Neural crest cell (in vitro differentiated cells): ENCODE measurements around the gene TTLL3. TPM values are rescaled to one million over a fixed set of nuclear protein-coding genes. Genes with fewer than 3 reads are reported as not detected.

ENCODE experiments used
- DNase-seq: peaks from one replicate; pipeline ENCODE4 v3.0.0; 2021; ENCODE audit warnings: low read depth, mixed read lengths, low spot score
- H3K27ac Mint-ChIP-seq: one replicate; pipeline ENCODE4 v1.8.0; 2021; ENCODE audit warnings: mild to moderate bottlenecking, mixed read lengths; ENCODE audit not compliant: unreplicated experiment
- H3K27me3 Mint-ChIP-seq: 2 replicates; pipeline ENCODE4 v1.8.0; 2021; ENCODE audit warnings: low read depth, mild to moderate bottlenecking, mixed read lengths
- H3K36me3 Mint-ChIP-seq: 2 replicates; pipeline ENCODE4 v1.8.0; 2021; ENCODE audit warnings: low read depth, mild to moderate bottlenecking, mixed read lengths
- H3K4me1 Mint-ChIP-seq: 2 replicates; pipeline ENCODE4 v1.8.0; 2021; ENCODE audit warnings: mixed read lengths
- H3K4me3 Mint-ChIP-seq: one replicate; pipeline ENCODE4 v1.8.0; 2021; ENCODE audit warnings: mild to moderate bottlenecking, mixed read lengths
- H3K9me3 Mint-ChIP-seq: 2 replicates; pipeline ENCODE4 v1.8.0; 2021; ENCODE audit warnings: mixed read lengths
- total RNA-seq: library from RNA; stranded (reverse); gene quantifications from 2 replicates; pipeline ENCODE4 v1.2.1, GENCODE V29; 2021
- TF ChIP-seq, protein P1 (sequence below): fragments of 200-600 bp; sonication (generic); conservative IDR thresholded peaks from 2 replicates; pipeline ENCODE4 v1.5.0; 2021; ENCODE audit warnings: antibody characterized with exemption, mild to moderate bottlenecking

The TTLL3 gene
- total RNA-seq, 1 donor from 2014 or later: 28.3 TPM

DNA sequence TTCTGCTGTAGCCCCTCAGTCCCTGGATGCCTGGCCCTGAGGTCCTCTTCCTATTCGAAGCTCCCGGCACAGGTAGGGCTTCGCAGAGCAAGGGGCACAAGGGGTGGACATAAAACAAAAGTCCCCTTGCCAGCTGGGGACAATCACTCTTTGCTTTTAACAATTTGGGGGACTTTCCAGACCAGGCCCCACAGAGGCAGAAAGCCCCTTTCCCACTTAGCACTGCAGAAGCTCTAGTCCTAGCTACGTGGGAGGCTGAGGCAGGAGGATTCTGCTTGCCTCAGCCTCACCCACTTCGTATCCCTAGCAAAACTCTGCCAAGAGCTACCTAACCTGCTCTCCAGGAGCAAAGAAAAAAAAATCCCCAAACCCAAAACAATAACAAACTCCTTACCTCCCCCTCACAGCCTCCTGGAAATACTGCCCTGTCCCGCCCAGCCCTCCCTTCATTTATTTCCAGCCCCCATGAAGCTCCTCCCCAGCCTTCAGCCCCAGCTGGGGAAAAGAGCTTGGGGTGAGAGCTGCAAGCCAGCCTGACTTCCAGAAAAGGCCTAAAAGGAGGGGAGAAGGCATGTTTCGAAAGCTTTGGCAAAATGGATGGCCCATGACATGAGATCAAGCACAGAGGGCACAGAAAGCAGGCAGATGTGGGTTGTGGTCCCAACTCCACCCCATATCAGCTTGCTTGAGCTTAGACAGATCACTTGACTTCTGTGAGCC, 69.9 kb downstream of the TTLL3 start, which contains the start of gene CIDEC:
TSS of gene CIDEC (minus strand) at position 424 of the 720 bp plus-strand sequence. CDS start 1,767 bp downstream, outside the sequence.
- Mint-ChIP-seq H3K27ac (no peak within 1 kb of the TSS), H3K4me3 (no peak within 1 kb of the TSS), H3K4me1 (peaks cover 6% of the 10 kb centered on the region), H3K36me3 (no peaks in the 10 kb centered on the region), H3K27me3 (peaks cover 6% of the 10 kb centered on the region), H3K9me3 (no peaks in the 10 kb centered on the region)
- DNase-seq: no peak
- TF ChIP-seq, protein P1, sequence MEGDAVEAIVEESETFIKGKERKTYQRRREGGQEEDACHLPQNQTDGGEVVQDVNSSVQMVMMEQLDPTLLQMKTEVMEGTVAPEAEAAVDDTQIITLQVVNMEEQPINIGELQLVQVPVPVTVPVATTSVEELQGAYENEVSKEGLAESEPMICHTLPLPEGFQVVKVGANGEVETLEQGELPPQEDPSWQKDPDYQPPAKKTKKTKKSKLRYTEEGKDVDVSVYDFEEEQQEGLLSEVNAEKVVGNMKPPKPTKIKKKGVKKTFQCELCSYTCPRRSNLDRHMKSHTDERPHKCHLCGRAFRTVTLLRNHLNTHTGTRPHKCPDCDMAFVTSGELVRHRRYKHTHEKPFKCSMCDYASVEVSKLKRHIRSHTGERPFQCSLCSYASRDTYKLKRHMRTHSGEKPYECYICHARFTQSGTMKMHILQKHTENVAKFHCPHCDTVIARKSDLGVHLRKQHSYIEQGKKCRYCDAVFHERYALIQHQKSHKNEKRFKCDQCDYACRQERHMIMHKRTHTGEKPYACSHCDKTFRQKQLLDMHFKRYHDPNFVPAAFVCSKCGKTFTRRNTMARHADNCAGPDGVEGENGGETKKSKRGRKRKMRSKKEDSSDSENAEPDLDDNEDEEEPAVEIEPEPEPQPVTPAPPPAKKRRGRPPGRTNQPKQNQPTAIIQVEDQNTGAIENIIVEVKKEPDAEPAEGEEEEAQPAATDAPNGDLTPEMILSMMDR: no peak

DNA sequence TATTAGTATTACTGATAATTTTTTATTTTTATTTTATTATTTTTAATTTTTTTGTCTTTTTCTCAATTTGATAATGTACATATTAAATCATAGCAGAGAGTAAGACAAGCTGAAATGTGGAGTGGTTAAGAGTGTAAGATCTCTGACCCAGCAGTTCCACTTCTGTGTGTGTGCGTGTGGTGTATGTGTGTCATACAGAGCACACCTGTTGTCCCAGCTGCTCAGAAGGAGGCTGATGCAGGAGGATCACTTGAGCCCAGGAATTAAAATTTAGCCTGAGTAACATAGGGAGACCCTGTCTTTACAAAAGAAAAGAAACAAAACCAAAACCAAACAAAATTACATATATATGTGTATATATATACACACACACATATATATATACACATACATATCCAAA, 71.4 kb downstream of the TTLL3 start:
- Mint-ChIP-seq H3K9me3 (no peaks in the 10 kb centered on the region), H3K27ac (no peak overlapping the region), H3K27me3 (peaks cover 6% of the 10 kb centered on the region), H3K4me3 (no peak overlapping the region), H3K36me3 (no peaks in the 10 kb centered on the region), H3K4me1 (no peaks in the 10 kb centered on the region)
- DNase-seq: no peak
- TF ChIP-seq, protein P1: no peak

DNA sequence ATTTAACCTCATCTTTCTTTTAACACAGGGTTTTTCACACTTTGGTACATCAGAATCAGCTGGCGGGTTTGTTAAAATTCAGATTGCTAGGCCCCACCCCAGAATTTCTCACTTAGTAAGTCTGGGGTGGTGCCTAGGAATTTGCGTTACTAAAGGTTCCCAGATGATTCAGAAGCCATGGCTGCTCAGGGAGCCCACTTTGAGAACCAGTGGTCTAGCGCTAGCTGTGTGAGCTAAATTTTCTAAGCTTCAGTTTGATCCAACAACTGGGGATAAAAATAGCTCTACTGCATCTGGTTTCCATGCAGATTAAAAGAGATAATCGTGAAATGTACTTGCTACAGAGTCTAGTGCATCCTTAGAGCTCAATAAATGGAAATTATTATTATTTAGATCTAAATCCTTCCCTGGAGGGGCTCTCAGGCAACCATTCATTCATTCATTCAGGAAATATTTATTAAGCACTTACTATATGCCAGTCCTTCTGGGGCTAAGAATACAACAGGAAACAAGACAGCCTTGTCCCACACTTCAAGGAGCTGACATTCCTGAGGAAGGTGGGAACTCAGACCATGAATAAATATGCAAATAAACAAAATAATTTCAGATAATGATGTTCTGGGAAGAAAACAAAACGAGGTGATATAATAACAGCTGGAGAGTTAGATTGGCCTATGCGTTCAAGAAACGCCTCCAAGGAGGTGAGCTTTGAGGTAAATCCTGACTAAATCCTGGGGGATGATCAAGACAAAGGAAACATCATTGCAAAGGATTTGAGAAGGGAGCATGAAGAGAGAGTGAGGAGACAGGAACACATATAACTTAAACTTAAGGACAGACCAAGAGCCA, 73.9 kb downstream of the TTLL3 start:
- no peak overlapping the region for H3K27ac Mint-ChIP-seq
- DNase-seq: no peak
- TF ChIP-seq, protein P1: no peak
- H3K9me3 Mint-ChIP-seq: no peaks in the 10 kb centered on the region
- no peaks in the 10 kb centered on the region for H3K27me3 Mint-ChIP-seq
- H3K36me3 Mint-ChIP-seq: no peaks in the 10 kb centered on the region
- H3K4me3 Mint-ChIP-seq: no peak overlapping the region
- no peaks in the 10 kb centered on the region for H3K4me1 Mint-ChIP-seq

DNA sequence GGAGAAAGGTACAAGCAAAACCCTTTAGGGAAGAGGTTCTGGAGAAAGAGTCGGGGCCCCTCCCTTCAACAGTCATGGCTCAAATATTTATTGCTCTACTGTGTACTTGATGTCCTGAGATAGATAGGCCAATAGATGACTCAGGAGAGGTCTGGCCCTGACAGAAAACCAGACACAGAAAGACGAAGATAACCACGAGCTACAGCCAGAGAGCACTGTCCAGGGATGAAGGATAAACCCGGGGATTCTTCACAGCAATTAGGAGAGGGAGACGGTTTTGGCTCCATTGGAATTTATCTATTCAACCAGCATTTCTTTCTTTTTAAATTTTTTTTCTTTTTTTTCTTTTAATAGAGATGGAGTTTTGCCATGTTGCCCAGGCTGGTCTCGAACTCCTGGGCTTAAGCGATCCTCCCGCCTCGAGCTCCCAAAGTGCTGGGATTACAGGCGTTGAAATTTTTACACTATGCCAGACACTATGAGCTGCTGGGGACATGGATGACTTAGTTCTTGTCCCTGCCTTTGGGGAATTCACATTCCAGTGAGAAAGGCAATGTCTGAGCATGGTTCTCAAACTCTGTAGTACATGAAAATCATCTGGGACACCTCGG, 74.6 kb downstream of the TTLL3 start:
- Mint-ChIP-seq H3K4me1 (no peaks in the 10 kb centered on the region), H3K36me3 (no peaks in the 10 kb centered on the region), H3K27ac (no peak overlapping the region), H3K9me3 (no peaks in the 10 kb centered on the region), H3K27me3 (no peaks in the 10 kb centered on the region), H3K4me3 (no peak overlapping the region)
- DNase-seq: no peak
- TF ChIP-seq, protein P1: no peak

Other genes with a start within 250 kb of the TTLL3 start
- gene MTMR14, start 160.8 kb upstream of the TTLL3 start, total RNA-seq: 25.0 and 29.8 TPM in 2 replicates
- 0.48 and 1.3 TPM in 2 replicates for gene CPNE9, start 106.4 kb upstream of the TTLL3 start, total RNA-seq
- gene BRPF1, start 78.5 kb upstream of the TTLL3 start, total RNA-seq: 36.9 and 39.2 TPM in 2 replicates
- 38.6 and 39.8 TPM in 2 replicates for gene OGG1, start 60.3 kb upstream of the TTLL3 start, total RNA-seq
- 19.5 and 22.5 TPM in 2 replicates for gene CAMK1, start 40.3 kb upstream of the TTLL3 start, total RNA-seq
- gene TADA3, start 17.8 kb upstream of the TTLL3 start, total RNA-seq: 70.0 and 73.2 TPM in 2 replicates
- gene ARPC4, start 17.2 kb upstream of the TTLL3 start, total RNA-seq: 147 and 156 TPM in 2 replicates
- 55.2 and 58.0 TPM in 2 replicates for gene RPUSD3, start 33.7 kb downstream of the TTLL3 start, total RNA-seq
- gene CIDEC, start 70.0 kb downstream of the TTLL3 start, total RNA-seq: not detected in 2 replicates
- gene JAGN1, start 80.3 kb downstream of the TTLL3 start, total RNA-seq: 41.1 TPM in 2 replicates
- 1.4 and 1.7 TPM in 2 replicates for gene IL17RE, start 92.6 kb downstream of the TTLL3 start, total RNA-seq
- gene IL17RC, start 106.8 kb downstream of the TTLL3 start, total RNA-seq: 6.0 and 7.3 TPM in 2 replicates
- 16.9 and 18.3 TPM in 2 replicates for gene CRELD1, start 123.6 kb downstream of the TTLL3 start, total RNA-seq
- gene PRRT3, start 142.1 kb downstream of the TTLL3 start, total RNA-seq: 5.7 and 6.4 TPM in 2 replicates
- gene EMC3, start 176.6 kb downstream of the TTLL3 start, total RNA-seq: 39.8 and 42.6 TPM in 2 replicates
- 65.4 and 67.9 TPM in 2 replicates for gene FANCD2, start 216.2 kb downstream of the TTLL3 start, total RNA-seq